NCI-H774 (cell line): ENCODE results near the gene LIAS.
"Not testable (repeated sequence)": the region's sequence is repeated elsewhere in the genome, so short reads cannot be mapped to it uniquely, and the experiment has no call there.

ENCODE experiments used
- DNase-seq: peaks from one replicate; lab custom pipeline; 2025; lab: John Stamatoyannopoulos, UW

LIAS gene

DNA sequence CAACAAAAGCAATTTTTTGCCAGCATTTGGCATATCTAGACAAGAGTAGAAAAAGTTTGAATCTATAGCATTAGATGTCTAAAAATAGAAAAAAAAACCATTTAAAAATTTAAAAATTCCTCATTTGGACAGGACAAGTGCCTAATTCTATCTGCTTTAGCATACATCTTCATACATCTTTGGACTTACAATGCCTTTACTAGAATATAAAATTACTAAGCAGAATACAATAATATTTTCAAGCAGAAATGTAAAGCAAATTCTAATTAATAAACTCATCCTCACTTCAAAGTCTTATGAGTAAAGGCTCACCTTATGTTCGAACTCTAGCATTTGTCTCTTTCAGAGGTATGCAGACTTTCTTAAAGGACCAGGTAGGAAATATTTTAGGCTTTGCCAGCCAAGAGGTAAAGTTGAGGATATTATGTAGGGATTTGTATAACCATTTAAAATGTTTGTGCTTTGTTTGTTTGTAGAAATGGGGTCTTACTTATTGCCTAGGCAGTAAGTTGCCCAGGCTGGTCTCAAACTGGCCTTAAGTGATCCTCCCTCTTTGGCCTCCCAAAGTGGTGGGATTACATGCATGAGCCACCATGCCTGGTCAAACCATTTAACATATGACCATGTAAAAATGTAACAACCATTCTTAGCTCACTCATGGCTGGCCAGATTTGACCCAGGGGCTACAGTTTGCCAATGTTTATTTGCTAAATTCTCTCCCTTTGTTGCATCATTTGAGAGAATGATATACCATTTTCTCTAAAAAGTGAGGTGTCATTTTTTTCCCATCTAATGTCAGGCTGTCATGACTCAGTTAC, 39.3 kb downstream of the LIAS start:
- DNase-seq, result no peak

DNA sequence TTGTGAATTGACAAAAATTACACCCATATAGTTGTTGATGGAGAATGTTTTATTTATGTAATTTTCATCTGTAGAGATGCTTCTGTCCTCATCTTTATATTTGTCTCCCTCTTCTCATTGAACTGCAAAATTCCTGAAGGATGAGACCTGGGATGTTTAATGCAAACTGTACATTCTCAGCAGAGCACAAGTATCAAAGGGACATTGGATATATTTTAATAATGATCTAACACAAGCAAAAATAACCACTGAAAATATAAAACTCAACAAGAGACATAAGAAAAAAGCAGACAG, 39.8 kb downstream of the LIAS start:
- no peak for DNase-seq

GRCh38 chr4:39502019-39502663, 43.3 kb downstream of the LIAS start:
- no peak for DNase-seq

- DNase-seq, result not testable (repeated sequence)
Observed at GRCh38 chr4:39502664-39503035, 43.8 kb downstream of the LIAS start.

GRCh38 chr4:39504538-39504937, 45.7 kb downstream of the LIAS start:
- DNase-seq, result no peak

DNA sequence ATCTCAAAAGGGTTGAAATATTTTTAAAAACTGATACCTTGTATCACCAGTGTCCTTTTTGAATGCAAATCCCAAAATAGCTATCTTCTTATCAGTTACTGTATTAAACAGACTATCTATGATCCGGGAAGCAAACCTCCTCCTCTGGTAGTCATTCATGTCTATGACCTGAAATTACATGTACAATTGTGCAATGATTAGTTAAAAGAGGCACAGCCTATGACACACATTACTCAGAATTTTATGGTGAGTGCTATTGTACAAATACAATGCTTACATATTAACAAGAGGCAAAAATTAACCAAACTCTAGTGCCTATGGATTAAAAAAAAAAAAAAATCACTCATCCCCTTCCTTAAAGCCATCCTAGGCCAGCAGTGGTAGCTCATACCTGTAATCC, 46.7 kb downstream of the LIAS start:
- no peak for DNase-seq

- DNase-seq, result no peak
Observed at GRCh38 chr4:39510348-39510929, 51.6 kb downstream of the LIAS start.

- not testable (repeated sequence) for DNase-seq
Observed at GRCh38 chr4:39514266-39514665, 55.4 kb downstream of the LIAS start.

GRCh38 chr4:39514888-39515401, 56.1 kb downstream of the LIAS start:
- DNase-seq, result no peak

DNA sequence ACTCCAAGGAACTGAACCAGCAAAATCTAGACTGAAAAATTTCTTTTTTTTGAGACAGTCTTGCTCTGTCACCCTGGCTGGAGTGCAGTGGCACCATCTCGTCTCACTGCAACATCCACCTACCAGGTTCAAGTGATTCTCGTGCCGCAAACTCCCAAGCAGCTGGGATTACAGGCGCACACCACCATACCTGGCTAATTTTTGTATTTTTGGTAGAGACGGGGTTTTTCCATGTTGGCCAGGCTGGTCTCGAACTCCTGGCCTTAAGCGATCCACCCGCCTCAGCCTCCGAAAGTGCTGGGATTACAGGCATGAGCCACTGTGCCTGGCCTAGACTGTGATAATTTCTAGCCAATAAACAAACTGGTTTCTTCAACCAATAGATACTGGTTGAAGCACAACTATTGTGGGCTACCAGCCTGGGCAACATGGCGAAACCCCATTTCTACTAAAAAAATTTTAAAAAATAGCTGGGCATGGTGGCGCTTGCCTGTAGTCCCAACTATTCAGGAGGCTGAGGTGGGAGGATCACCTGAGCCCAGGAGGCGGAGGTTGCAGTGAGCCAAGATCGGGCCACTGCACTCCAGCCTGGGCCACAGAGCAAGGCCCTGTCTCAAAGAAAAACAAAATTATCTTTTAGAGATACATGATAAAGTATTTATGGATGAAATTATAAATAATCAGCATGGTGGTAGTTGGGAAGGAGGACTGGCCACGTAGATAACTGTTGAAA, 57.0 kb downstream of the LIAS start:
- not testable (repeated sequence) for DNase-seq

GRCh38 chr4:39516407-39516966, 57.6 kb downstream of the LIAS start:
- DNase-seq, result no peak

DNA sequence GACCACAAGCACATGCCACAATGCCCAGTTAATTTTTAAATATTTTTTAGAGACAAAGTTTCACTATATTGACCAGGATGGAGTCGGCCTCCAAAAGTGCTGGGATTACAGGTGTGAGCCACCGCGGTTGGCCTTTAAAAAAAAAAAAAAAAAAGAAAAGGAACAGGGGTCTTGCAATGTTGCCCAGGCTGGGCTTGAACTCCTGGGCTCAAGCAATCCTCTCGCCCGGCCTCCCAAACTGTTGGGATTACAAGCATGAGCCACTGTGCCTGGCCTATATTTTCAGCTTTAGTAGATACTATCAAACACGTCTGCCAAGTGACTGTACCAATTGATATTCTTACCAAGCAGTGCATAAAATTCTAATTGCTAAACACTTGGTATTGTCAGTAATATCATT, 59.6 kb downstream of the LIAS start:
- DNase-seq, result no peak

DNA sequence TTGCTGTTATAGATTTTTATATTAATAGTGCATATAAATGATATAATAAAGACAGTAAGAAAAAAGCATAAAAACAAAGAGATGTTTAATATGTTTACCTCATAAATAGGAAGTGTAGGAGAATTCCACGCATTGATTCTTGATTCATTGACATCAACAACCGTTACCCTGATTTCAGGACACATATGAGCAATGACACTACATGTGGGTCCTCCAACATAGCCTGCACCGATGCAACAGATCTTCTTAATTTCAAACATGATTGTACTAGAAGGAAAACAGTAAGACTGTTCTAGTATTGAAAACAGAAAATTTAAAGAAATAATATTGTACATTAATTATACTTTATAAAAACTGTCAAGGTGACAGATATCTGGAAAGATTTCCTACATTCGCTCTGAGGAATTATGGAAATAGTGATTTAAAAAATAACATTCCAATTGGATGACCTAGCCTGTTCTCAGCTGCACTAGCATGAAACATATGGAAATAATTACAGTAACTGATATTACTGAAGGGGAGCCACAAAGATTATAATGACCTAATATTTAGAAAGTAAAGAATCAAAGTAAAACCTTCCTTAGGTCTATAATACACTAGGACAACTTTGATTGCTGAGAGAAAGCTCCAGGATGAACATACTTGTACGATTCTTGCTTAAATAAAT, 62.5 kb downstream of the LIAS start:
- no peak for DNase-seq

GRCh38 chr4:39522068-39522467, 63.2 kb downstream of the LIAS start:
- no peak for DNase-seq

- DNase-seq, result no peak
Observed at GRCh38 chr4:39524161-39524957, 65.5 kb downstream of the LIAS start.

DNA sequence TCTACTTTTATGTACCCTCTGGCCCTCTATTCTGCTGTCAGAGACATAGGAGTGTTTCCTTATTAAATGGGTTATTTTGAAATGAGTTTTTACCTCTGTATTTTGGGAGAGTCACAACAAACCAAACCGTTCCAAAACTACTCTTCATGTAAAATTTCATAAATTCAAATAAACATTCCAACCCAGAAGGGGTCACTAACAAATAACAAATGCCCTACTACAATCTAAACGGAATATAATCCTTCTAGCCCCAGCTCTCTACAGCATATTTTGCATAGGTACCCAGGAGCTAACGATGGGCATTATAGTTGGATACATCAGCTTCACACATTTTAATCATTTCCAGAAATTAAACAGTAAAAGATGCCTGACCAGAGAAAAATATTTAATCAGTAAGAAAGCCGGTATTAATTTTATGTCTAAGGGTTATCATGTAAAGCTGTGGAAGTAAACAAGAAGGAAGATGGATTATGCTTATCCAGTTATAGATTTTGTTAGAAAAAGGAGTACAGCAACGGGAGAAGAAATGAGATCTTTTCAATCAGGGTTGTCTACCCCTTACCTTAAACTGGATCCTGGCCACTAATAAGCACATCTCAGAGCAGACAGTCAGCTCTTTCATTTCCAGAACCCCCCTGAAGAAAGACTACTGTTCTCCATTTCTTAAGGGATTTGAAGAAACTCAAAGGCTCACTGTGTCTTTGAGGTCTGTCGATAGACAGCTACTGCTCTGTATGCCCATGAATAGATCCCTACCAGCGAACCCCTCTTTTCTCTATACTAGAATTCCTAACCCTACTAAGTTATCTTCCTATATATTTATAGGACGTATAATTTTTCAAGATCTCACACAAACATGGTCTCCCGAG, 67.2 kb downstream of the LIAS start:
- DNase-seq, result no peak

GRCh38 chr4:39526765-39527295, 68.0 kb downstream of the LIAS start:
- no peak for DNase-seq

- DNase-seq, result peak; percentile 96
Observed at GRCh38 chr4:39527296-39528060, 68.6 kb downstream of the LIAS start, which contains the start of gene UGDH. Gene UGDH (minus strand): TSS chr4:39527439. CDS start chr4:39521512, 5,927 bp downstream.

- peak; percentile 61 for DNase-seq
Observed at GRCh38 chr4:39528061-39528465, 69.2 kb downstream of the LIAS start.
